GM21737 (cell line): ENCODE results near the gene NEURL1.
"Not testable (repeated sequence)": the region's sequence is repeated elsewhere in the genome, so short reads cannot be mapped to it uniquely, and the experiment has no call there.

Experiments used
- ATAC-seq: cut with Tn5 transposase; IDR thresholded peaks from one replicate; pipeline ENCODE4 v1.9.1; 2021; ENCODE audit warnings: mild to moderate bottlenecking, moderate library complexity; ENCODE audit not compliant: unreplicated experiment

NEURL1 gene

DNA sequence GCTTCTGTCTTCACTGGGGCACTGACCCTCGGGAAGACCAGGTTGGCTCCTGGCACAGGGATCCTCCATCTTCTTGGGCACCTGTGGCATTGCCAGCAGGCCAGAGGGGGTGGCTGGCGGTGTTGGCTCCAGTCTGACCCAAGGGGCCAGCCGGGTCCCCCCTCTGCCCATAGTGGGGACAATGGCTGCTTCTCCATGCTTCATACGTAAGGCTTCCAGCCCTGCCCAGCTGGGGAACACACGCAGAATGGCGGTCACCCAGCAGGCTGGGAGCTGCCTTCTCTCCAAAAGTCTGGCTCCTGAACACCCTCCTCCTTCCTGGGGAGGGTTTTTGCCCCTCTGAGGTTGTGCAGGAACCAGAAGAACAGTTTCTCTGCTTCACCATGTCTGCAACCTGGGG lies 106.8 kb downstream of the NEURL1 start:
- no peak for ATAC-seq

DNA sequence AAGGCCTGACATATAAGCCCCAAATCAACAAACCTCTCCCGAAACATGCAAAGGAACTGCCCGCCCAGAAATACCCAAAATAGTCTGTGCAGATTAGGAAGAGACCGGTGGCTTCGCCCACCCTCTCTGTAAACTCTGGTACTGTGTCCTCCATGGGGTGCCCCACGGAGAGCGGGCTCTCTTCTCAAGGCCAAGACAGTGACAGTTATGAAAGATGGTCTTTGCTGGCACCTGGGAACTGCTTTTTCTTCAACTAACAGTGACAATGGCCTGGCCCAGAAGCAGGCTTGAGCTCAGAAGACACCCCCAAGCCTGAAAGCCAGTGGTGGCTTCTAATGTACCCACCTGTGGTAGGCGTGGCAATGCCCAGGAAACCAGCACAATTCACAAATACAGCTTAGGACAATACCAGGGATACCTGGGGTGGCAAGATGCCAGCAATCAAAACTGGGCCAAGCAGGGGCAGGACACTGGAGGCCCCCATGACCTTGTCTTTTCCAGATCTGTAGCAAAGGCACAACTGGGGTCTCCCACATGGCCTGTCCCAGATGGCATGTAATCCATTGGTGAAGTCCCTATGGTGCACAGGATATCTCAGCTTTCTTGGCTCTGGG lies 107.6 kb downstream of the NEURL1 start:
- ATAC-seq: no peak

DNA sequence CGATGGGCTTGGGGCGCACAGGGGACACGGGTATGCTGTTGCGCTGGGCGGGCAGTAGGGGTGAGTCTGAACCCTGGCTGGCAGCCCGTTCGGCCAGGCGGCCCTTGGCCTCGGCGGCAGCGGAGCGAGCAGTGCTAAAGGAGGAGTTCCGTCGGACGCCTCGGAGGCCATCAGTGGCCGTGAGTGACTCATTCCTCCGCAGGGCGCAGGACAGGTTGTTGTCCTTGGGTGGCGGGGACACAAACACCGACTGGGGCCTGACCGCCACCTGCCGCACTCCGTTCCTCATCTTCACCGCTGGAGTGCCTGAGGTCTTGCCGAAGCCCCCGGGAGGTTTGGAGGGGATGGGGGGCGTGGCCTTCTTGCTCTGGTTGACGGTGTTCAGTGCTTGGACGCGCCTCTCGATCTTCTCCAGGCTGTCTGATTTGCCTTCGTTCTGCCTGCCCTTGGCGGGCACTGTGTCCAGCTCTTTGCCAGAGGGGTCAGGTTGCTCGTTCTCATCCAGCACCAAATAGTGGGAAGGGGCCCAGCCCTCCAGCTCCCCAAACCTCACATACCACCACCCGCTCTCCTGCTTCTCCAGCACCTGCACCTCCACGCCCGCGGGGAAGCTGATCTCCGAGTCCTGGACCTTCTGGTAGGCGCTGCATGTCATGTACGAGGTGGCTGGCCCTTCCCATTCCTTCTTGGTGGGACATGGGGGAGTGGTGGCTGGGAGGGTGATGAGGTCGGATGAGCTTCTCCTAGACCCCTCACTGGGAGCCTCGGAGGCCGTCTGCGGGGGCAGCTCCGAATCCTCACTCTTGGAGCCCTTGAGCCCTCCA lies 108.7 kb downstream of the NEURL1 start:
- ATAC-seq: no peak

DNA sequence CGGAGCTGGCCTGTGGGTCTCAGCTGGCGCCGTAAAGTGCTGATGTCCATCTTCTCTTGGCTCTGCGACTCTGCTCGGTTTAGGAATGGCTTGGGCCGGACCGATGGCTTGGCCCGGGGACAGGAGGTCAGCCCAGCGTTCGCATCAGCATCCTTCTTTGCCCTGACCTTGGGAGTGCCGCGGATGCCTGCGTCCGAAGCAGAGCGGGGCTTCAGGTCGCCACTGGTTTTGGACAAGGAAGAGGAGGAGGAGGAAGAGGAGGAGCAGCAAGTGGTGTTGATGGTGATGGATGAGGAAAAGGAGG lies 109.3 kb downstream of the NEURL1 start:
- no peak for ATAC-seq

DNA sequence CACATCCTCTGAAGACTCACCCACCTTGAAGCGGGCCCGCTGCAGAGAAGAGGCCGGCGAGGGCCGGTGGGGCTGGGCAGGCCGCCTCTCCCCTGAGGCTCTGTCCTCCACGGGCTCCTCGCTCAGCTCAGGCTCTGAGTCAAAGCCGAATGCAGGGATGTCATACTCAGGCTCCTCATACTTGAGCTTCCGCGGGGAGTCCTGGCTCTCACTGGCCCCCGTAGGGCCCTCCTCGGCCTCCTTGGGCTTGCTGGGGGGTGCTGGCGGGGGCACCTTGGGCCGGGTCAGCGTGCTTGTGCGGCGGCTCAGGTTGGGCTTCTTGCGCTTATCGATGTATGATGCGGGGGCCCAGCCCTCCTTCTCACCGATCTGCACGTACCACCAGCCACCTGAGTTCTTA lies 109.9 kb downstream of the NEURL1 start:
- no peak for ATAC-seq

- no peak for ATAC-seq
These were observed 112.0 kb downstream of the NEURL1 start for GRCh38 chr10:103605359-103606096.

- ATAC-seq: not testable (repeated sequence)
These were observed 112.6 kb downstream of the NEURL1 start for GRCh38 chr10:103606097-103606438.

DNA sequence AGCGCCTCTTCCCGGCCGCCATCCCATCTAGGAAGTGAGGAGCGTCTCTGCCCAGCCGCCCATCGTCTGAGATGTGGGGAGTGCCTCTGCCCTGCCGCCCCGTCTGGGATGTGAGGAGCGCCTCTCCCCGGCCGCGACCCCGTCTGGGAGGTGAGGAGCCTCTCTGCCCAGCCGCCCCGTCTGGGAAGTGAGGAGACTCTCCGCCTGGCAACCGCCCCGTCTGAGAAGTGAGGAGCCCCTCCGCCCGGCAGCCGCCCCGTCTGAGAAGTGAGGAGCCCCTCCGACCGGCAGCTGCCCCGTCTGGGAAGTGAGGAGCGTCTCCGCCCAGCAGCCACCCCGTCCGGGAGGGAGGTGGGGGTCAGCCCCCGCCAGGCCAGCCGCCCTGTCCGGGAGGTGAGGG lies 113.5 kb downstream of the NEURL1 start:
- not testable (repeated sequence) for ATAC-seq

GRCh38 chr10:103608056-103608455 lies 114.6 kb downstream of the NEURL1 start:
- ATAC-seq: not testable (repeated sequence)

DNA sequence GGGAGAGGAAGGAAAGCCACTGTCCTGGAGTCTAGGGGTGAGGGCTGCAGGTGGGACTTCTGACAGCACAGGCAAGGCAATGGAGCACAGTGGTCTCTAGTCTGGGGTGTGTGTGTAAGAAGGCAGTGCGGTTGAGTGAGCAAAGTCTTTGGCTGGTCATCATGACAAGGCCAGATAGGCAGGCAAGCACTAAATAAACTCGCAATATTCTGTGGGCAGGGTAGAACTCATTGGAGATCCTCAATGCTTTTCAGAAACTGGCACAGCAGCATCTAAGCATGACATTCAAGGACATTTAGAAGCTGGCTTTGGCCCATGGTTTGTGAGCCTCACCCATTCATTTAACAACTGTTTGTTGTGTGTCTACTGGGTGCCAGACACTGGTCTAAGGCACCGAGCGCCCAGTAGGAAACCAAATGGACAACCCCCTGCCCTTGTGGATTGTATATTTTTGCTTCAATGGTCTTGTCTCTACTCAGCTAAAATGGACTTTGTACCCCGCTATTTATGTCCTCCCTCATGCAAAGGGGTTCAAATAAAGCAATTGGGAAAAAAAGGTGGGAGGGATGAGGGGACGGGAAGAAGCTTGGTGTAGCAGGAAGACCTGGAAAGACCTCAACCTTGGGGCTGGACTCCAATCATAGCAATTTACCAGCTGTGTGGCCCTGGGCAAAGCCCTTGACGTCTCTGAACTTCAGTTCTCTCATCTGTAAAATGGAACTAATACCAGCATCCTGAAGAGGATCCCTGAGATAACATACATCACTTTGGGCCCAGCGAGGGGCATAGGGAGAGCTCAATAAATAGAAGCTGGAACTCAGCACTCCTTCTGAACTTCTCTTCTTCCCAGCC lies 116.0 kb downstream of the NEURL1 start:
- ATAC-seq: no peak

DNA sequence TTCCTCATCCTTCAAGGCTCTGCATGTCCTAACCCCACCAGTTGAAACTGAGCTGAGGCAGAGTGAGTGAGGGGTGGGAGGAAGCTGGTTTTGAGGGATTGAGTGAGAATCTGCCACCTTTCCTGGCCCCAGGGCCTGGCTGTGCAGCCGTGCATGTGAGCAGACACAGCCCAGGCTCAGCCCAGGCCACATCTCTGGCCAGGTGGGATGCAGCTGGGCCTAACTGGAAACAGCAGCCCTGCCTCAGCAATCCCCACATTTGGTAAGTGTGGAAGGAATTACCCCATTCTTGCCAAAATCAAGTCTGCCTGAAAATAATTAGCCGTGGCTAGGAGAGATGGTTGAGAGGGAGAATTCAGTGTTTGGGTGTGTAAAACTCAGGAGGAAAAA lies 116.6 kb downstream of the NEURL1 start:
- ATAC-seq: no peak

GRCh38 chr10:103610921-103611511 lies 117.5 kb downstream of the NEURL1 start:
- no peak for ATAC-seq

GRCh38 chr10:103612462-103613365 lies 119.2 kb downstream of the NEURL1 start:
- no peak for ATAC-seq

DNA sequence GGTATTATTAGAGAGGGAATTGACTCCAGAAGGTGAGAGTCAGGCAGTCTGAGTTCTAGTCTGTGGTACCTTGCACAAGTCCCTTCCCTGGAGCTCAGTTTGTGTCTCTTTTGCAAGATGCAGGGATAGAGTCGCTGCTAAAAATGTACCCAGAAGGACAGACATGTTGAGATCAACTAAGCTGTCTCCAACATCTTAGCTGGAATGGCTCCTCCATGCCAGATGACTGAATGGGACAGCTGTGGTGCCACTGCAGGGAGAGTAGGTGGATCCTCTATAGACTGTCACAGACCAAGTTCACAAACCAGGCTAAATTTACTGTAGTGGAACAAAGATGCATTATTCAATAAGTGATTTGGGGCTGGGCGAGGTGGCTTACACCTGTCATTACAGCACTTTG lies 120.1 kb downstream of the NEURL1 start:
- no peak for ATAC-seq

- no peak for ATAC-seq
These were observed 121.0 kb downstream of the NEURL1 start for GRCh38 chr10:103614306-103615158.

DNA sequence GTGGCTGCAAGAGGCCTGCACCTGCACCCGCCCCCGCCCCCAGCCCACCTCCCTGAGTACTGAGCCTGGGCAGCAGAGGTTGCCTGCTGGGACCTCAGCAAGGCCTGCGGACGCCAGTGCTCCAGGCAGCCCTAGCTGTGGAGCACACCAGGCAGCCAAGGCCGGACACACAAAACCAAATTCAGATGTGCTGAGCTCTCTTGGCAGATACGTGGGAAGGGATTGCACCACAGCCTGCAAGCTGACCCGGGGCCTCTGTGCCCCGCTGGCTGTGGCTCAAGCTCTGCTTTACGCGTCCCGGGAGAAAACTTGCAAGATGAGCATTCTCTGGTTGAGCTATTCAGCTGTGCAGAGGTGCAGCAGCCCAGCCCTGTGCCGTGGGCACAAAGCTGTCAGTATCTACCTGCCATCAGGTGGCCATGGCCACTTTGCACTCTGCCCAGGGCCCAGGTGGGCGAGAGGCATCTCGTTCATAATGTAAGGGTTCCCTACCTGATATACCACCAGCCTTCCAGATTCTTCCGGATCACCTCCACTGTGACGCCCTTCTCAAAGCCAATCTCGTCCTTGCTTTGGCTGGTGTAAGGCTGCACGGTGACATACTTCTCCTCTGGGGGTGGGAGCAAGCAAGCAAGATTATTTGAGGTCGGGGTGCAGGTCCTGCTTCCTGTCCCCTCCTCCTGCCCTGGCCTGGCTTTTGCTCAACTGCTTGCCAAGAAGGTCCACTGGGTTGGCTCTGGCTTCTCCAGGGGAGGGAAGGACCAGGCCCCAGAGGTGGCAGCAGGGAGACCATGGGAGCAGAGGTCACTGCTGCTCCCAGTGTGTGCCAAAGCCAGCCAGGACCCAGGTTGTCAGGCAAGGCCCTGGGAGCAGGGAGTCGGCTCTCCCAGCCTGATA lies 123.4 kb downstream of the NEURL1 start:
- no peak for ATAC-seq

DNA sequence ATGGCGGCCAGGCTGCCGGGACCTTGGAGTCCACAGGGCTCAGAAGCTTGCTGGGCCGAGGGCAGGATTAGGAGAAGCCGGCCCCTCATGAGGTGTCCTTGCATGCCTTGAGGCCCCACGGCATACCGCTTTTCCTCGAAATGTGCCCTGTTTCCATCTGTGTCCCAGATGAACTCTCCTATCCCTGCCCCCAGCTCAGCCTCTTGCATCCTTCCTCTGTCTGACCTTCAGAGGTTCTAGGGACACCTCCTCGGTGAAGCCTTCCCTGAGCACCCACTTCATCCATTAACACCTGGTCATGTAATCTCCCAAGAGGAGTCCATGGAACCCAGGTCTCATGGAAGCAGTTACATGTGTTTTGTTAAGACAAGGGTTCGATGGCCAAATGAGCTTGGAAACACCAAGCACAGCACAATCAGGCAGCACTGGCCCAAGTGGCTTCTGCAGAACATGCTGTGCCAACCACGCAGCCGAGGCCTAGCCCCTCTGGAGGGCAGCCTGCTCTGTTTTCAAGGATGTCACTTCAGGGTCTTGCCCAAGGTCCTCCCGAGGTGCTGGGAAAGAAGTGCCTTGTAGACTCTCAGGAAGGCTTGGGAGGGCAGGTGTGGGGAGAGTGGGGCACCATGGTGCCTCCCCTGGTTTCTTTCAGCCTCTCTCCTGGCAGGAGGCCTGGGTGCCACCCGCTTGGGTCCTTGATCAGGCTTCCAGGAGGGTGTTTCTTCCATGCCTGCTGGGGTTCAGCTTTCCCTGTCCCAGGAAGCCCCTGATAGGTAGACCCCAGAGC lies 124.3 kb downstream of the NEURL1 start:
- ATAC-seq: no peak
